Adrenal gland (tissue), 12 donors: Measurements from ENCODE around the gene RNF10. TPM values are rescaled to one million over a fixed set of nuclear protein-coding genes. Genes with fewer than 3 reads are reported as not detected.

Experiments used
- DNase-seq, 7 donors: peaks; one replicate each; pipeline ENCODE4 v3.0.0-alpha.2; 2019 to 2020
- H3K27ac ChIP-seq, 5 donors: fragments of 200-600 bp; sonication (generic) in 4 of 5; 1 replicate in 3 of 5; 2 replicates in 2 of 5; pipeline versions ENCODE4 v1.5.1 to v1.8.0; 2016 to 2020; ENCODE audit warnings: mild to moderate bottlenecking in 1 of 5
- H3K27me3 ChIP-seq: fragments of 200-600 bp; 2 replicates; pipeline ENCODE4 v1.8.0; 2021
- H3K36me3 ChIP-seq, 2 donors: fragments of 200-600 bp; replicated peaks in 1 of 2; 1 replicate in 1 of 2; 2 replicates in 1 of 2; pipeline versions ENCODE4 v1.5.1 to v1.8.0; 2018 to 2022
- H3K4me1 ChIP-seq, 2 donors: fragments of 200-600 bp; replicated peaks in 1 of 2; 1 replicate in 1 of 2; 2 replicates in 1 of 2; pipeline versions ENCODE4 v1.5.1 to v1.8.0; 2018 to 2021
- H3K4me3 ChIP-seq, 4 donors: fragments of 200-600 bp; sonication (generic) in 3 of 4; one replicate each; pipeline ENCODE4 v1.5.1; 2016 to 2018
- H3K9me3 ChIP-seq, 3 donors: fragments of 200-600 bp; sonication (generic) in 1 of 3; replicated peaks in 1 of 3; 1 replicate in 2 of 3; 2 replicates in 1 of 3; pipeline versions ENCODE4 v1.5.1 to v1.8.0; 2016 to 2021
- POLR2A ChIP-seq, 2 donors: fragments of 450-650 bp; IDR thresholded peaks; one replicate each; pipeline ENCODE4 v1.6.1; 2017; ENCODE audit warnings: antibody characterized with exemption in 2 of 2, mild to moderate bottlenecking in 2 of 2, moderate library complexity in 1 of 2
- WGBS, 4 donors: extraction: QIAGEN DNeasy Blood & Tissue Kit in 2 of 4; methylation state at CpG; one replicate each; pipeline versions ENCODE4 v1.1.5 to v1.1.7; 2013 to 2017; 5-methylcytosine and 5-hydroxymethylcytosine counted together
- intact Hi-C, 2 donors: fragments of 100-400 bp; cut with DNase I; formaldehyde crosslinking; loops; one replicate each; pipeline versions ENCODE4 v1.14.1 to v1.15.0; 2022 to 2023
- polyA plus RNA-seq, 3 donors: library from polyadenylated mRNA; stranded (reverse); fragments of 200-250 nt in 2 of 3; fragments of 350-450 nt in 1 of 3; fragmentation: Illumina TruSeq in 1 of 3; extraction: RNeasy Lipid Tissue Mini Kit (QIAGEN cat#74804) in 1 of 3; gene quantifications; one replicate each; pipeline ENCODE4 v1.2.3, GENCODE V29; 2013 to 2014
- small RNA-seq, 2 donors: library from RNA; depleted of rRNA; stranded (forward); fragments of <200 nt; gene quantifications; one replicate each; pipeline ENCODE3, GENCODE V24; 2016
- total RNA-seq, 9 donors: library from RNA; depleted of rRNA in 4 of 9; stranded (reverse); fragments of >200 nt in 4 of 9; fragments of 120-200 nt in 1 of 9; fragmentation: NEBNext Ultra II Directional in 1 of 9; extraction: Animal tissue kit (Norgen Biotek cat#: 25700) in 1 of 9; gene quantifications; one replicate each; pipeline versions ENCODE4 v1.1.0 to v1.2.4, GENCODE V29; 2013 to 2023
- TF ChIP-seq, protein P1 (sequence below), 6 experiments: fragments of 450-650 bp in 4 of 6; fragments of 200-600 bp in 2 of 6; sonication (generic) in 1 of 6; IDR thresholded peaks; 1 replicate in 5 of 6; 2 replicates in 1 of 6; pipeline versions ENCODE4 v1.5.1 to v1.8.0; 2016 to 2021; ENCODE audit warnings: antibody characterized with exemption in 6 of 6, mild to moderate bottlenecking in 2 of 6, moderate library complexity in 1 of 6
- donor health status: healthy with polysubstance abuse.
- donor health status: Bipolar disorder and iron deficiency.
- donor health status: DM: yes; HTN: yes; CAD: no.
- donor health status: DM: no; HTN: no; CAD: no.
- donor health status: DM: no; HTN: no; CAD: no.
- donor health status: DM: yes; HTN: yes; CAD: no.

Gene RNF10
- total and polyA plus RNA-seq, 12 donors, result 99.9 to 741 (median 257) TPM

- Histone ChIP-seq H3K27ac (no peak overlapping the region), H3K4me3 (no peak overlapping the region), H3K36me3 (no peaks in the 10 kb centered on the region), H3K4me1 (no peaks in the 10 kb centered on the region), H3K9me3 (no peaks in the 10 kb centered on the region), H3K27me3 (no peaks in the 10 kb centered on the region)
- intact Hi-C loops, result no loop called here
- TF ChIP-seq POLR2A (IDR thresholded peaks at IDR 0.05), result no peak
- TF ChIP-seq, protein P1, sequence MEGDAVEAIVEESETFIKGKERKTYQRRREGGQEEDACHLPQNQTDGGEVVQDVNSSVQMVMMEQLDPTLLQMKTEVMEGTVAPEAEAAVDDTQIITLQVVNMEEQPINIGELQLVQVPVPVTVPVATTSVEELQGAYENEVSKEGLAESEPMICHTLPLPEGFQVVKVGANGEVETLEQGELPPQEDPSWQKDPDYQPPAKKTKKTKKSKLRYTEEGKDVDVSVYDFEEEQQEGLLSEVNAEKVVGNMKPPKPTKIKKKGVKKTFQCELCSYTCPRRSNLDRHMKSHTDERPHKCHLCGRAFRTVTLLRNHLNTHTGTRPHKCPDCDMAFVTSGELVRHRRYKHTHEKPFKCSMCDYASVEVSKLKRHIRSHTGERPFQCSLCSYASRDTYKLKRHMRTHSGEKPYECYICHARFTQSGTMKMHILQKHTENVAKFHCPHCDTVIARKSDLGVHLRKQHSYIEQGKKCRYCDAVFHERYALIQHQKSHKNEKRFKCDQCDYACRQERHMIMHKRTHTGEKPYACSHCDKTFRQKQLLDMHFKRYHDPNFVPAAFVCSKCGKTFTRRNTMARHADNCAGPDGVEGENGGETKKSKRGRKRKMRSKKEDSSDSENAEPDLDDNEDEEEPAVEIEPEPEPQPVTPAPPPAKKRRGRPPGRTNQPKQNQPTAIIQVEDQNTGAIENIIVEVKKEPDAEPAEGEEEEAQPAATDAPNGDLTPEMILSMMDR (IDR thresholded peaks at IDR 0.05), result no peak
- no peak for DNase-seq
- WGBS, 4 donors, result 32 to 38% (median 34%) methylated on average over 8 of the region's 8 CpGs
These were observed 84.9 kb downstream of the RNF10 start for GRCh38 chr12:120618954-120619615.

GRCh38 chr12:120620624-120621023 lies 86.5 kb downstream of the RNF10 start:
- H3K27me3 ChIP-seq, result no peaks in the 10 kb centered on the region
- TF ChIP-seq, protein P1 (IDR thresholded peaks at IDR 0.05), result no peak
- TF ChIP-seq POLR2A (IDR thresholded peaks at IDR 0.05), result no peak
- 71 to 79% (median 77%) methylated on average over 2 of the region's 2 CpGs; no CpG with 5 or more reads in 1 of the 4 donors for WGBS, 4 donors
- intact Hi-C loops, result no loop called here
- H3K36me3 ChIP-seq, result no peaks in the 10 kb centered on the region
- H3K4me3 ChIP-seq, result no peak overlapping the region
- no peaks in the 10 kb centered on the region for H3K4me1 ChIP-seq
- no peaks in the 10 kb centered on the region for H3K9me3 ChIP-seq
- H3K27ac ChIP-seq, result no peak overlapping the region
- DNase-seq, result no peak

GRCh38 chr12:120625557-120626419 lies 91.6 kb downstream of the RNF10 start:
- TF ChIP-seq, protein P1 (IDR thresholded peaks at IDR 0.05), result no peak
- no peak for TF ChIP-seq POLR2A (IDR thresholded peaks at IDR 0.05)
- H3K27me3 ChIP-seq, result no peaks in the 10 kb centered on the region
- H3K4me1 ChIP-seq, result no peaks in the 10 kb centered on the region
- no peaks in the 10 kb centered on the region for H3K9me3 ChIP-seq
- no peak overlapping the region for H3K27ac ChIP-seq
- DNase-seq, result peak in 3 of 7 donors; percentile 28 to 40 (median 37)
- 76 to 86% (median 82%) methylated on average over 16 to 26 of the region's 26 CpGs for WGBS, 4 donors
- H3K4me3 ChIP-seq, result no peak overlapping the region
- no peaks in the 10 kb centered on the region for H3K36me3 ChIP-seq
- intact Hi-C loops, result no loop called here

Small RNA genes within 50 kb of the gene (small RNA-seq; reads per million reads assigned to genes)
- gene RF00019, result 0 reads per million in 2 donors

Other genes starting within 250 kb of the RNF10 start
- 1,000 to 10,000 TPM in 5 of 9 donors, under 1 TPM in 4; under 0.01 to 8,354 (median 4,817) TPM for gene RNU4-2, start 242.5 kb upstream of the RNF10 start, total RNA-seq
- gene RNU4-2, start 242.5 kb upstream of the RNF10 start, polyA plus RNA-seq, result not detected
- 1,000 to 10,000 TPM in 5 of 9 donors, under 1 TPM in 3, not detected in 1; under 0.01 to 4,330 (median 1,627) TPM for gene RNU4-1, start 241.1 kb upstream of the RNF10 start, total RNA-seq
- not detected for gene RNU4-1, start 241.1 kb upstream of the RNF10 start, polyA plus RNA-seq
- gene SIRT4, start 232.0 kb upstream of the RNF10 start, total RNA-seq, result 10 to 100 TPM in 2 of 9 donors, 1 to 10 TPM in 7; 1.9 to 16.8 (median 7.4) TPM
- 1 to 10 TPM; 2.9 to 5.1 (median 3.6) TPM for gene SIRT4, start 232.0 kb upstream of the RNF10 start, polyA plus RNA-seq
- 10 to 100 TPM in 1 of 9 donors, 1 to 10 TPM in 7, not detected in 1; 1.3 to 17.2 (median 4.9) TPM for gene PLA2G1B, start 206.6 kb upstream of the RNF10 start, total RNA-seq
- gene PLA2G1B, start 206.6 kb upstream of the RNF10 start, polyA plus RNA-seq, result 10 to 100 TPM in 1 of 3 donors, 1 to 10 TPM in 2; 4.0 to 18.7 (median 4.9) TPM
- gene MSI1, start 165.2 kb upstream of the RNF10 start, total RNA-seq, result 10 to 100 TPM in 3 of 9 donors, 1 to 10 TPM in 5, under 1 TPM in 1; 0.87 to 24.2 (median 6.9) TPM
- gene MSI1, start 165.2 kb upstream of the RNF10 start, polyA plus RNA-seq, result 1 to 10 TPM in 2 of 3 donors, under 1 TPM in 1; 0.88 to 8.8 (median 6.6) TPM
- 1,000 to 10,000 TPM in 1 of 9 donors, 100 to 1,000 TPM in 8; 378 to 1,017 (median 716) TPM for gene COX6A1, start 96.2 kb upstream of the RNF10 start, total RNA-seq
- 1,000 to 10,000 TPM in 1 of 3 donors, 100 to 1,000 TPM in 2; 504 to 1,577 (median 661) TPM for gene COX6A1, start 96.2 kb upstream of the RNF10 start, polyA plus RNA-seq
- 10 to 100 TPM in 8 of 9 donors, 1 to 10 TPM in 1; 8.2 to 53.5 (median 19.9) TPM for gene TRIAP1, start 88.0 kb upstream of the RNF10 start, total RNA-seq
- 10 to 100 TPM; 19.2 to 35.6 (median 19.9) TPM for gene TRIAP1, start 88.0 kb upstream of the RNF10 start, polyA plus RNA-seq
- 10 to 100 TPM; 21.9 to 43.6 (median 32.4) TPM for gene GATC, start 87.9 kb upstream of the RNF10 start, total RNA-seq
- 10 to 100 TPM in 1 of 3 donors, 1 to 10 TPM in 2; 9.0 to 29.8 (median 9.3) TPM for gene GATC, start 87.9 kb upstream of the RNF10 start, polyA plus RNA-seq
- 100 to 1,000 TPM in 6 of 9 donors, 10 to 100 TPM in 3; 55.5 to 206 (median 179) TPM for gene SRSF9, start 64.6 kb upstream of the RNF10 start, total RNA-seq
- 100 to 1,000 TPM in 1 of 3 donors, 10 to 100 TPM in 2; 62.5 to 123 (median 75.4) TPM for gene SRSF9, start 64.6 kb upstream of the RNF10 start, polyA plus RNA-seq
- 100 to 1,000 TPM; 168 to 463 (median 304) TPM for gene DYNLL1, start 38.2 kb upstream of the RNF10 start, total RNA-seq
- 100 to 1,000 TPM; 301 to 378 (median 335) TPM for gene DYNLL1, start 38.2 kb upstream of the RNF10 start, polyA plus RNA-seq
- gene COQ5, start 5.2 kb upstream of the RNF10 start, total RNA-seq, result 10 to 100 TPM; 24.9 to 74.4 (median 34.9) TPM
- gene COQ5, start 5.2 kb upstream of the RNF10 start, polyA plus RNA-seq, result 10 to 100 TPM; 31.9 to 46.6 (median 34.2) TPM
- gene POP5, start 47.0 kb downstream of the RNF10 start, total RNA-seq, result 10 to 100 TPM; 31.4 to 92.4 (median 65.0) TPM
- gene POP5, start 47.0 kb downstream of the RNF10 start, polyA plus RNA-seq, result 100 to 1,000 TPM in 2 of 3 donors, 10 to 100 TPM in 1; 69.0 to 158 (median 116) TPM
- gene CABP1, start 106.3 kb downstream of the RNF10 start, total RNA-seq, result 1 to 10 TPM in 7 of 9 donors, under 1 TPM in 1, not detected in 1; 0.42 to 3.9 (median 2.1) TPM
- gene CABP1, start 106.3 kb downstream of the RNF10 start, polyA plus RNA-seq, result 1 to 10 TPM; 2.3 to 5.1 (median 2.9) TPM
- gene MLEC, start 152.8 kb downstream of the RNF10 start, total RNA-seq, result 100 to 1,000 TPM; 210 to 555 (median 285) TPM
- 100 to 1,000 TPM in 1 of 3 donors, 10 to 100 TPM in 2; 68.3 to 286 (median 90.0) TPM for gene MLEC, start 152.8 kb downstream of the RNF10 start, polyA plus RNA-seq
- gene UNC119B, start 176.1 kb downstream of the RNF10 start, total RNA-seq, result 10 to 100 TPM; 21.5 to 97.5 (median 66.2) TPM
- 10 to 100 TPM; 14.0 to 43.9 (median 17.9) TPM for gene UNC119B, start 176.1 kb downstream of the RNF10 start, polyA plus RNA-seq
- 100 to 1,000 TPM in 4 of 9 donors, 10 to 100 TPM in 5; 54.9 to 179 (median 94.1) TPM for gene ACADS, start 191.5 kb downstream of the RNF10 start, total RNA-seq
- gene ACADS, start 191.5 kb downstream of the RNF10 start, polyA plus RNA-seq, result 10 to 100 TPM in 2 of 3 donors, 1 to 10 TPM in 1; 6.2 to 68.4 (median 53.9) TPM